Panc1 (cell line): ENCODE measurements around the gene BRMS1L. TPM values are rescaled to one million over a fixed set of nuclear protein-coding genes. Genes with fewer than 3 reads are reported as not detected.

Experiments
- ATAC-seq: fragments of 200-7000 bp; cut with Tn5 transposase; 2 replicates; pipeline ENCODE4 v1.9.1; 2020; ENCODE audit warnings: mild to moderate bottlenecking, moderate library complexity
- BruUV-seq: library from RNA; stranded (reverse); fragments of 400-500 nt; replicated peaks from 2 replicates; lab custom pipeline; 2021; lab: Mats Ljungman, UMichigan
- CTCF ChIA-PET: fragments of 300-600 bp; sonication (Branson Sonifier 250); formaldehyde crosslinking; loops from one replicate; lab custom pipeline; 2022; ENCODE audit warnings: antibody characterized with exemption; lab: Charles Lee
- POLR2A ChIA-PET: fragments of 300-600 bp; sonication (Branson Sonifier 250); formaldehyde crosslinking; loops from one replicate; lab custom pipeline; 2022; ENCODE audit warnings: antibody characterized with exemption; lab: Charles Lee
- DNase-seq: peaks from one replicate; pipeline ENCODE4 v3.0.0-alpha.2; 2010; ENCODE audit warnings: low read depth, low spot score
- H3K27ac ChIP-seq: 2 replicates; pipeline ENCODE4 v1.5.1; 2011; ENCODE audit warnings: mild to moderate bottlenecking, low read length, inconsistent platforms
- H3K27me3 ChIP-seq: fragments of 200-500 bp; sonication (Bioruptor generic); 2 replicates; pipeline ENCODE4 v1.6.0; 2014; ENCODE audit warnings: low read length, inconsistent platforms; ENCODE audit not compliant: control insufficient read depth, insufficient read depth
- H3K36me3 ChIP-seq: fragments of 200-500 bp; sonication (Bioruptor generic); 2 replicates; pipeline ENCODE4 v1.5.1; 2014; ENCODE audit warnings: inconsistent platforms, mild to moderate bottlenecking, low read length, moderate library complexity; ENCODE audit not compliant: control insufficient read depth, insufficient read depth
- H3K4me1 ChIP-seq: 2 replicates; pipeline ENCODE4 v1.5.1; 2011; ENCODE audit warnings: inconsistent platforms, mild to moderate bottlenecking, low read length, moderate library complexity; ENCODE audit not compliant: control insufficient read depth, insufficient read depth
- H3K4me3 ChIP-seq, 2 experiments: 2 replicates each; pipeline ENCODE4 v1.5.1; 2011 to 2012; ENCODE audit warnings: low read depth in 2 of 2, low read length in 2 of 2, mild to moderate bottlenecking in 2 of 2, inconsistent platforms in 1 of 2, moderate library complexity in 1 of 2
- H3K9me3 ChIP-seq: fragments of 200-500 bp; sonication (Bioruptor generic); 2 replicates; pipeline ENCODE4 v1.5.1; 2014; ENCODE audit warnings: low read depth, mild to moderate bottlenecking, inconsistent platforms, low read length, moderate library complexity; ENCODE audit not compliant: control insufficient read depth, insufficient read depth
- CTCF ChIP-seq: fragments of 450-650 bp; IDR thresholded peaks from 2 replicates; pipeline ENCODE4 v1.5.1; 2017; ENCODE audit warnings: mild to moderate bottlenecking
- POLR2AphosphoS5 ChIP-seq: IDR thresholded peaks from 2 replicates; pipeline ENCODE4 v1.6.1; 2012; ENCODE audit warnings: mild to moderate bottlenecking, low read depth, low read length, moderate library complexity
- REST ChIP-seq, 2 experiments: IDR thresholded peaks; 2 replicates each; pipeline ENCODE4 v1.6.1; 2011 to 2012; ENCODE audit warnings: low read depth in 2 of 2, control low read depth in 1 of 2, low read length in 1 of 2, mild to moderate bottlenecking in 1 of 2, moderate library complexity in 1 of 2; ENCODE audit not compliant: insufficient read depth in 1 of 2
- SIN3A ChIP-seq: IDR thresholded peaks from 2 replicates; pipeline ENCODE4 v1.6.1; 2012; ENCODE audit warnings: low read depth, mild to moderate bottlenecking, low read length, moderate library complexity, borderline replicate concordance; ENCODE audit not compliant: insufficient read depth
- TCF7L2 ChIP-seq: IDR thresholded peaks from 2 replicates; pipeline ENCODE4 v1.6.1; 2011; ENCODE audit warnings: mild to moderate bottlenecking, low read depth, low read length, inconsistent platforms
- in situ Hi-C: cut with HindIII; loops from 2 replicates; pipeline ENCODE4 v1.10.0; 2016; ENCODE audit warnings: low sequenced_read_pairs, low pct_unique_long_range_greater_than_20kb
- intact Hi-C: fragments of 100-400 bp; cut with micrococcal nuclease; formaldehyde crosslinking; loops from one replicate; pipeline ENCODE4 v1.10.0; 2022; ENCODE audit not compliant: unreplicated experiment
- total RNA-seq: library from RNA; stranded (reverse); gene quantifications from one replicate; pipeline ENCODE4 v1.2.1, GENCODE V29; 2021; ENCODE audit not compliant: unreplicated experiment

Gene BRMS1L
- total RNA-seq, 1 experiment from 2014 or later, result 10.5 TPM

GRCh38 chr14:35879654-35880249 is 53.6 kb downstream of the BRMS1L start:
- CTCF ChIA-PET, result interaction anchor here (0.6 to 1.0 kb wide), 2 partner anchors 190 to 494 kb away, joined by 3 to 8 read pairs; no protein-coding TSS in a partner anchor
- DNase-seq (no peak), ATAC-seq (no peak)
- Histone ChIP-seq H3K27me3 (no peaks in the 10 kb centered on the region), H3K36me3 (no peaks in the 10 kb centered on the region), H3K4me1 (no peaks in the 10 kb centered on the region), H3K27ac (no peak overlapping the region), H3K9me3 (no peaks in the 10 kb centered on the region), H3K4me3 (no peak overlapping the region)
- in situ Hi-C loops, result no loop called here
- intact Hi-C loops, result loop anchor here (10.0 kb wide), 2 partner anchors 65 to 185 kb away; no protein-coding TSS in a partner anchor
- no peak for TF ChIP-seq TCF7L2
- TF ChIP-seq POLR2AphosphoS5, result no peak
- TF ChIP-seq CTCF, result peak; percentile 52; the same call in 1 of the 2 replicates
- POLR2A ChIA-PET, result no interaction called here
- BruUV-seq, result no TSS peak

- Histone ChIP-seq H3K4me3 (no peak overlapping the region), H3K9me3 (no peaks in the 10 kb centered on the region), H3K4me1 (no peaks in the 10 kb centered on the region), H3K27ac (no peak overlapping the region), H3K36me3 (no peaks in the 10 kb centered on the region), H3K27me3 (no peaks in the 10 kb centered on the region)
- CTCF ChIA-PET, result interaction anchor here (0.6 kb wide), 1 partner anchor 42 kb away, joined by 3 read pairs; no protein-coding TSS in a partner anchor
- DNase-seq (no peak), ATAC-seq (0 out of 2 replicates have a peak, but pooled peaks have one; percentile 38)
- no TSS peak for BruUV-seq
- in situ Hi-C loops (no loop called here), intact Hi-C loops (loop anchor here (10.0 kb wide), 2 partner anchors 64 to 184 kb away; no protein-coding TSS in a partner anchor)
- TF ChIP-seq POLR2AphosphoS5, result no peak
- no peak for TF ChIP-seq CTCF
- no peak for TF ChIP-seq SIN3A
- POLR2A ChIA-PET, result no interaction called here
Observed at GRCh38 chr14:35881280-35881679, 55.1 kb downstream of the BRMS1L start.

- ChIA-PET POLR2A (interaction anchor here (0.5 kb wide), 1 partner anchor 58 kb away, joined by 4 read pairs; the partner anchor contains the start of gene BRMS1L), CTCF (interaction anchor here (0.6 to 0.9 kb wide), 4 partner anchors 39 to 350 kb away, joined by 3 to 8 read pairs (median 4); no protein-coding TSS in a partner anchor)
- in situ Hi-C loops, result no loop called here
- intact Hi-C loops, result loop anchor here (10.0 kb wide), 2 partner anchors 61 to 181 kb away; no protein-coding TSS in a partner anchor
- Histone ChIP-seq H3K9me3 (no peaks in the 10 kb centered on the region), H3K36me3 (no peaks in the 10 kb centered on the region), H3K27me3 (no peaks in the 10 kb centered on the region), H3K4me3 (no peak overlapping the region), H3K27ac (no peak overlapping the region), H3K4me1 (no peaks in the 10 kb centered on the region)
- DNase-seq (peak; percentile 20), ATAC-seq (no peak)
- no TSS peak for BruUV-seq
- TF ChIP-seq REST (IDR thresholded peaks at IDR 0.05; ENCODE audit: insufficient read depth in 1 of 2, low read depth in 2 of 2, low read length in 1 of 2), result no peak
- TF ChIP-seq CTCF, result peak; percentile 75
Observed at GRCh38 chr14:35883677-35884293, 57.6 kb downstream of the BRMS1L start.
